Mucosa of gallbladder (tissue), 1 donor: ENCODE data around the gene PDK4. TPM values are rescaled to one million over a fixed set of nuclear protein-coding genes. Genes with fewer than 3 reads are reported as not detected.

Source experiments
- DNase-seq: peaks from one replicate; pipeline ENCODE4 v3.0.0-alpha.2; 2020; ENCODE audit warnings: low spot score
- total RNA-seq: library from RNA; stranded (reverse); gene quantifications from one replicate; pipeline ENCODE4 v1.2.1, GENCODE V29; 2021
- donor health status: DM: no; HTN: no; CAD: no.

PDK4 gene
- total RNA-seq = 64.2 TPM

- DNase-seq = peak; percentile 96
Measured at GRCh38 chr7:95596198-95597063, at the start of gene PDK4. Gene PDK4 (minus strand): TSS chr7:95596516. CDS start chr7:95596293, 223 bp downstream.

- no peak for DNase-seq
Measured at GRCh38 chr7:95642173-95642572, 45.9 kb upstream of the PDK4 start.

- DNase-seq = no peak
Measured at GRCh38 chr7:95636140-95636940, 40.0 kb upstream of the PDK4 start.

GRCh38 chr7:95632609-95633008 lies 36.3 kb upstream of the PDK4 start:
- no peak for DNase-seq

- no peak for DNase-seq
Measured at GRCh38 chr7:95631527-95631926, 35.2 kb upstream of the PDK4 start.

GRCh38 chr7:95630702-95631458 lies 34.6 kb upstream of the PDK4 start:
- no peak for DNase-seq

- DNase-seq = no peak
Measured at GRCh38 chr7:95628831-95629439, 32.6 kb upstream of the PDK4 start.

- no peak for DNase-seq
Measured at GRCh38 chr7:95623788-95624187, 27.5 kb upstream of the PDK4 start.

GRCh38 chr7:95622859-95623258 lies 26.5 kb upstream of the PDK4 start:
- DNase-seq = no peak

- no peak for DNase-seq
Measured at GRCh38 chr7:95622001-95622549, 25.8 kb upstream of the PDK4 start.

- no peak for DNase-seq
Measured at GRCh38 chr7:95621404-95621803, 25.1 kb upstream of the PDK4 start.

GRCh38 chr7:95620631-95621030 lies 24.3 kb upstream of the PDK4 start:
- DNase-seq = no peak

- no peak for DNase-seq
Measured at GRCh38 chr7:95619921-95620320, 23.6 kb upstream of the PDK4 start.

GRCh38 chr7:95619517-95619916 lies 23.2 kb upstream of the PDK4 start:
- no peak for DNase-seq

GRCh38 chr7:95614442-95614940 lies 18.2 kb upstream of the PDK4 start:
- no peak for DNase-seq

GRCh38 chr7:95611224-95611623 lies 14.9 kb upstream of the PDK4 start:
- DNase-seq = no peak

GRCh38 chr7:95609277-95609971 lies 13.1 kb upstream of the PDK4 start:
- peak; percentile 83 for DNase-seq

- peak; percentile 96 for DNase-seq
Measured at GRCh38 chr7:95608359-95609173, 12.2 kb upstream of the PDK4 start.

GRCh38 chr7:95607561-95607960 lies 11.2 kb upstream of the PDK4 start:
- DNase-seq = no peak

GRCh38 chr7:95605275-95605674 lies 9.0 kb upstream of the PDK4 start:
- DNase-seq = no peak
